Activated T-cell treated with anti-CD3 and anti-CD28 coated beads, Interleukin-2, amount 50 U/mL, for 4 hours (primary cell): Measurements from ENCODE around the gene CDH20. TPM values are rescaled to one million over a fixed set of nuclear protein-coding genes. Genes with fewer than 3 reads are reported as not detected.

Experiments
- ATAC-seq, 2 donors: fragments of 200-7000 bp; cut with Tn5 transposase; one replicate each; pipeline ENCODE4 v1.10.0; 2021
- DNase-seq: peaks from one replicate; pipeline ENCODE4 v3.0.0-alpha.2; 2020
- H3K27me3 Mint-ChIP-seq: one replicate; pipeline ENCODE4 v1.8.0; 2021; ENCODE audit warnings: low read depth, mixed read lengths
- H3K36me3 Mint-ChIP-seq: one replicate; pipeline ENCODE4 v1.8.0; 2022; ENCODE audit warnings: mixed read lengths; ENCODE audit not compliant: insufficient read depth
- H3K4me1 Mint-ChIP-seq: one replicate; pipeline ENCODE4 v1.8.0; 2021; ENCODE audit warnings: low read depth, mixed read lengths
- H3K4me3 Mint-ChIP-seq: one replicate; pipeline ENCODE4 v1.8.0; 2021; ENCODE audit warnings: mild to moderate bottlenecking, moderate library complexity, mixed read lengths
- H3K9me3 Mint-ChIP-seq: one replicate; pipeline ENCODE4 v1.8.0; 2021; ENCODE audit warnings: mixed read lengths
- total RNA-seq, 3 donors: library from RNA; stranded (reverse); gene quantifications; one replicate each; pipeline ENCODE4 v1.2.1, GENCODE V29; 2021

Gene CDH20
- total RNA-seq, 3 donors from 2014 or later, result 0.11 to 0.15 TPM; not detected in 1

GRCh38 chr18:61574665-61575064 is 241.4 kb downstream of the CDH20 start:
- no peaks in the 10 kb centered on the region for H3K4me1 Mint-ChIP-seq
- H3K27me3 Mint-ChIP-seq, result peaks cover 25% of the 10 kb centered on the region
- no peak overlapping the region for H3K4me3 Mint-ChIP-seq
- ATAC-seq, result no peak
- H3K9me3 Mint-ChIP-seq, result peaks cover 6% of the 10 kb centered on the region
- no peak for DNase-seq
- no peaks in the 10 kb centered on the region for H3K36me3 Mint-ChIP-seq

GRCh38 chr18:61575419-61575818 is 242.2 kb downstream of the CDH20 start:
- H3K4me1 Mint-ChIP-seq, result no peaks in the 10 kb centered on the region
- H3K36me3 Mint-ChIP-seq, result no peaks in the 10 kb centered on the region
- no peak for DNase-seq
- ATAC-seq, result no peak
- peaks cover 6% of the 10 kb centered on the region for H3K9me3 Mint-ChIP-seq
- peaks cover 32% of the 10 kb centered on the region for H3K27me3 Mint-ChIP-seq
- H3K4me3 Mint-ChIP-seq, result no peak overlapping the region

- no peak overlapping the region for H3K4me3 Mint-ChIP-seq
- H3K4me1 Mint-ChIP-seq, result peaks cover 7% of the 10 kb centered on the region
- H3K36me3 Mint-ChIP-seq, result no peaks in the 10 kb centered on the region
- DNase-seq, result no peak
- no peak for ATAC-seq
- no peaks in the 10 kb centered on the region for H3K9me3 Mint-ChIP-seq
- peaks cover 41% of the 10 kb centered on the region for H3K27me3 Mint-ChIP-seq
Measured at GRCh38 chr18:61578846-61579245, 245.6 kb downstream of the CDH20 start.

GRCh38 chr18:61579581-61579980 is 246.4 kb downstream of the CDH20 start:
- H3K9me3 Mint-ChIP-seq, result no peaks in the 10 kb centered on the region
- no peak overlapping the region for H3K4me3 Mint-ChIP-seq
- H3K27me3 Mint-ChIP-seq, result peaks cover 39% of the 10 kb centered on the region
- H3K36me3 Mint-ChIP-seq, result no peaks in the 10 kb centered on the region
- no peak for ATAC-seq
- peaks cover 7% of the 10 kb centered on the region for H3K4me1 Mint-ChIP-seq
- no peak for DNase-seq

- Mint-ChIP-seq H3K4me3 (no peak overlapping the region), H3K27me3 (peaks cover 39% of the 10 kb centered on the region), H3K9me3 (no peaks in the 10 kb centered on the region), H3K36me3 (no peaks in the 10 kb centered on the region), H3K4me1 (peaks cover 7% of the 10 kb centered on the region)
- no peak for DNase-seq
- no peak for ATAC-seq
Measured at GRCh38 chr18:61580046-61580445, 246.8 kb downstream of the CDH20 start.

GRCh38 chr18:61581578-61582201 is 248.5 kb downstream of the CDH20 start:
- peaks cover 36% of the 10 kb centered on the region for H3K27me3 Mint-ChIP-seq

GRCh38 chr18:61582202-61582710 is 249.0 kb downstream of the CDH20 start:
- DNase-seq (no peak), ATAC-seq (no peak)
- no peaks in the 10 kb centered on the region for H3K36me3 Mint-ChIP-seq
- H3K9me3 Mint-ChIP-seq, result no peaks in the 10 kb centered on the region
- peaks cover 35% of the 10 kb centered on the region for H3K27me3 Mint-ChIP-seq
- peaks cover 7% of the 10 kb centered on the region for H3K4me1 Mint-ChIP-seq
- H3K4me3 Mint-ChIP-seq, result no peak overlapping the region

More at GRCh38 chr18:61581578-61582201, 248.5 kb downstream of the CDH20 start:
- Mint-ChIP-seq H3K36me3 (no peaks in the 10 kb centered on the region), H3K4me3 (no peak overlapping the region), H3K9me3 (no peaks in the 10 kb centered on the region), H3K4me1 (peaks cover 7% of the 10 kb centered on the region)
- peak; percentile 61 for DNase-seq
- peak; percentile 81 to 87 for ATAC-seq

- Mint-ChIP-seq H3K9me3 (no peaks in the 10 kb centered on the region), H3K4me1 (peaks cover 7% of the 10 kb centered on the region), H3K27me3 (peaks cover 29% of the 10 kb centered on the region), H3K36me3 (no peaks in the 10 kb centered on the region), H3K4me3 (no peak overlapping the region)
- no peak for ATAC-seq
- DNase-seq, result no peak
Measured at GRCh38 chr18:61583548-61583947, 250.3 kb downstream of the CDH20 start.

GRCh38 chr18:61587865-61588264 is 254.6 kb downstream of the CDH20 start:
- no peaks in the 10 kb centered on the region for H3K36me3 Mint-ChIP-seq
- no peak overlapping the region for H3K4me3 Mint-ChIP-seq
- no peaks in the 10 kb centered on the region for H3K9me3 Mint-ChIP-seq
- no peaks in the 10 kb centered on the region for H3K4me1 Mint-ChIP-seq
- no peak for DNase-seq
- peaks cover 7% of the 10 kb centered on the region for H3K27me3 Mint-ChIP-seq
- ATAC-seq, result no peak

- DNase-seq, result no peak
- H3K27me3 Mint-ChIP-seq, result peaks cover 8% of the 10 kb centered on the region
- no peaks in the 10 kb centered on the region for H3K4me1 Mint-ChIP-seq
- H3K36me3 Mint-ChIP-seq, result no peaks in the 10 kb centered on the region
- ATAC-seq, result no peak
- H3K4me3 Mint-ChIP-seq, result no peak overlapping the region
- H3K9me3 Mint-ChIP-seq, result no peaks in the 10 kb centered on the region
Measured at GRCh38 chr18:61589053-61589723, 256.0 kb downstream of the CDH20 start.

- no peak for ATAC-seq
- Mint-ChIP-seq H3K36me3 (no peaks in the 10 kb centered on the region), H3K4me1 (no peaks in the 10 kb centered on the region), H3K27me3 (peaks cover 9% of the 10 kb centered on the region), H3K9me3 (no peaks in the 10 kb centered on the region), H3K4me3 (no peak overlapping the region)
- no peak for DNase-seq
Measured at GRCh38 chr18:61589724-61590065, 256.5 kb downstream of the CDH20 start.

- Mint-ChIP-seq H3K36me3 (no peaks in the 10 kb centered on the region), H3K4me3 (no peak overlapping the region), H3K27me3 (peaks cover 10% of the 10 kb centered on the region), H3K4me1 (no peaks in the 10 kb centered on the region), H3K9me3 (no peaks in the 10 kb centered on the region)
- DNase-seq (no peak), ATAC-seq (no peak)
Measured at GRCh38 chr18:61591253-61591652, 258.0 kb downstream of the CDH20 start.

GRCh38 chr18:61595615-61596251 is 262.5 kb downstream of the CDH20 start:
- no peak for ATAC-seq
- no peaks in the 10 kb centered on the region for H3K9me3 Mint-ChIP-seq
- no peaks in the 10 kb centered on the region for H3K36me3 Mint-ChIP-seq
- no peaks in the 10 kb centered on the region for H3K4me1 Mint-ChIP-seq
- DNase-seq, result no peak
- H3K4me3 Mint-ChIP-seq, result no peak overlapping the region
- peaks cover 16% of the 10 kb centered on the region for H3K27me3 Mint-ChIP-seq

- no peaks in the 10 kb centered on the region for H3K9me3 Mint-ChIP-seq
- H3K27me3 Mint-ChIP-seq, result peaks cover 18% of the 10 kb centered on the region
- no peaks in the 10 kb centered on the region for H3K4me1 Mint-ChIP-seq
- H3K36me3 Mint-ChIP-seq, result no peaks in the 10 kb centered on the region
- ATAC-seq, result no peak
- H3K4me3 Mint-ChIP-seq, result no peak overlapping the region
- no peak for DNase-seq
Measured at GRCh38 chr18:61596296-61596695, 263.1 kb downstream of the CDH20 start.

GRCh38 chr18:61597316-61597715 is 264.1 kb downstream of the CDH20 start:
- Mint-ChIP-seq H3K4me3 (no peak overlapping the region), H3K4me1 (no peaks in the 10 kb centered on the region), H3K27me3 (peaks cover 21% of the 10 kb centered on the region), H3K36me3 (no peaks in the 10 kb centered on the region), H3K9me3 (no peaks in the 10 kb centered on the region)
- no peak for ATAC-seq
- no peak for DNase-seq
